ENCODE data around the gene LY86.

LY86 gene

GRCh38 chr6:6685249-6686040, 96.9 kb downstream of the LY86 start:
- peaks cover 18% of the 10 kb centered on the region for H3K36me3 Mint-ChIP-seq
- H3K4me1 Mint-ChIP-seq = peaks cover 87% of the 10 kb centered on the region
- H3K9me3 Mint-ChIP-seq = peaks cover 7% of the 10 kb centered on the region
- H3K4me3 Mint-ChIP-seq = no peak overlapping the region
- H3K27ac Mint-ChIP-seq = no peak overlapping the region
- H3K27me3 Mint-ChIP-seq = no peaks in the 10 kb centered on the region
- CTCF ChIA-PET = interaction anchor here (3.6 kb wide), 1 partner anchor 11 kb away, joined by 20 read pairs; no protein-coding TSS in a partner anchor
- DNase-seq = no peak

GRCh38 chr6:6686176-6686575, 97.7 kb downstream of the LY86 start:
- CTCF ChIA-PET = interaction anchor here (3.6 kb wide), 1 partner anchor 10 kb away, joined by 20 read pairs; no protein-coding TSS in a partner anchor
- H3K4me3 Mint-ChIP-seq = no peak overlapping the region
- H3K27ac Mint-ChIP-seq = no peak overlapping the region
- DNase-seq = no peak
- H3K9me3 Mint-ChIP-seq = peaks cover 13% of the 10 kb centered on the region
- H3K4me1 Mint-ChIP-seq = peaks cover 80% of the 10 kb centered on the region
- H3K27me3 Mint-ChIP-seq = no peaks in the 10 kb centered on the region
- H3K36me3 Mint-ChIP-seq = peaks cover 16% of the 10 kb centered on the region

- CTCF ChIA-PET = no interaction called here
- Mint-ChIP-seq H3K36me3 (peaks cover 16% of the 10 kb centered on the region), H3K4me3 (no peak overlapping the region), H3K9me3 (peaks cover 21% of the 10 kb centered on the region), H3K27me3 (peaks cover 4% of the 10 kb centered on the region), H3K27ac (no peak overlapping the region), H3K4me1 (peaks cover 72% of the 10 kb centered on the region)
- no peak for DNase-seq
Observed at GRCh38 chr6:6686748-6687601, 98.5 kb downstream of the LY86 start.

GRCh38 chr6:6688283-6688682, 99.8 kb downstream of the LY86 start:
- Mint-ChIP-seq H3K9me3 (peaks cover 28% of the 10 kb centered on the region), H3K4me1 (peaks cover 59% of the 10 kb centered on the region), H3K27me3 (peaks cover 5% of the 10 kb centered on the region), H3K4me3 (no peak overlapping the region), H3K27ac (peak overlapping the region; percentile 76), H3K36me3 (peaks cover 19% of the 10 kb centered on the region)
- peak; percentile 27 for DNase-seq
- CTCF ChIA-PET = no interaction called here

GRCh38 chr6:6688951-6689350, 100.4 kb downstream of the LY86 start:
- peaks cover 54% of the 10 kb centered on the region for H3K4me1 Mint-ChIP-seq

GRCh38 chr6:6689400-6690143, 101.1 kb downstream of the LY86 start:
- Mint-ChIP-seq H3K27me3 (peaks cover 12% of the 10 kb centered on the region), H3K36me3 (peaks cover 19% of the 10 kb centered on the region), H3K4me1 (peaks cover 54% of the 10 kb centered on the region), H3K4me3 (no peak overlapping the region), H3K9me3 (peaks cover 28% of the 10 kb centered on the region), H3K27ac (no peak overlapping the region)
- CTCF ChIA-PET = no interaction called here
- no peak for DNase-seq

More at GRCh38 chr6:6688951-6689350, 100.4 kb downstream of the LY86 start:
- H3K4me3 Mint-ChIP-seq = no peak overlapping the region
- H3K27ac Mint-ChIP-seq = no peak overlapping the region
- H3K9me3 Mint-ChIP-seq = peaks cover 28% of the 10 kb centered on the region
- peaks cover 19% of the 10 kb centered on the region for H3K36me3 Mint-ChIP-seq
- peaks cover 5% of the 10 kb centered on the region for H3K27me3 Mint-ChIP-seq
- no peak for DNase-seq
- CTCF ChIA-PET = no interaction called here

GRCh38 chr6:6690144-6690483, 101.6 kb downstream of the LY86 start:
- Mint-ChIP-seq H3K4me3 (no peak overlapping the region), H3K4me1 (peaks cover 54% of the 10 kb centered on the region), H3K9me3 (peaks cover 28% of the 10 kb centered on the region), H3K27me3 (peaks cover 17% of the 10 kb centered on the region), H3K27ac (no peak overlapping the region), H3K36me3 (peaks cover 19% of the 10 kb centered on the region)
- no peak for DNase-seq
- CTCF ChIA-PET = no interaction called here

GRCh38 chr6:6694368-6694780, 105.9 kb downstream of the LY86 start:
- peaks cover 10% of the 10 kb centered on the region for H3K36me3 Mint-ChIP-seq
- DNase-seq = no peak
- peaks cover 31% of the 10 kb centered on the region for H3K27me3 Mint-ChIP-seq
- CTCF ChIA-PET = interaction anchor here (3.4 kb wide), 1 partner anchor 27 kb away, joined by 49 read pairs; no protein-coding TSS in a partner anchor
- H3K4me3 Mint-ChIP-seq = no peak overlapping the region
- H3K4me1 Mint-ChIP-seq = peaks cover 48% of the 10 kb centered on the region
- peak overlapping the region; percentile 72 for H3K27ac Mint-ChIP-seq
- H3K9me3 Mint-ChIP-seq = peaks cover 21% of the 10 kb centered on the region

- no peak for DNase-seq
- Mint-ChIP-seq H3K9me3 (peaks cover 21% of the 10 kb centered on the region), H3K36me3 (peaks cover 10% of the 10 kb centered on the region), H3K27me3 (peaks cover 37% of the 10 kb centered on the region), H3K27ac (peak overlapping the region; percentile 72), H3K4me3 (no peak overlapping the region), H3K4me1 (peaks cover 43% of the 10 kb centered on the region)
- CTCF ChIA-PET = interaction anchor here (0.8 to 3.4 kb wide), 4 partner anchors 18 to 548 kb away, joined by 3 to 49 read pairs (median 4); no protein-coding TSS in a partner anchor
Observed at GRCh38 chr6:6694825-6695624, 106.5 kb downstream of the LY86 start.

GRCh38 chr6:6695625-6696276, 107.2 kb downstream of the LY86 start:
- no peak for DNase-seq
- peaks cover 19% of the 10 kb centered on the region for H3K9me3 Mint-ChIP-seq
- H3K27me3 Mint-ChIP-seq = peaks cover 44% of the 10 kb centered on the region
- CTCF ChIA-PET = interaction anchor here (0.7 to 3.4 kb wide), 16 partner anchors 10 to 566 kb away, joined by 3 to 49 read pairs (median 6); no protein-coding TSS in a partner anchor
- H3K4me1 Mint-ChIP-seq = peaks cover 43% of the 10 kb centered on the region
- H3K4me3 Mint-ChIP-seq = no peak overlapping the region
- no peak overlapping the region for H3K27ac Mint-ChIP-seq
- H3K36me3 Mint-ChIP-seq = peaks cover 9% of the 10 kb centered on the region

GRCh38 chr6:6696867-6697531, 108.5 kb downstream of the LY86 start:
- H3K4me3 Mint-ChIP-seq = no peak overlapping the region
- H3K36me3 Mint-ChIP-seq = peaks cover 6% of the 10 kb centered on the region
- H3K27ac Mint-ChIP-seq = no peak overlapping the region
- H3K27me3 Mint-ChIP-seq = peaks cover 53% of the 10 kb centered on the region
- H3K4me1 Mint-ChIP-seq = peaks cover 49% of the 10 kb centered on the region
- DNase-seq = peak; percentile 61
- peaks cover 7% of the 10 kb centered on the region for H3K9me3 Mint-ChIP-seq
- CTCF ChIA-PET = interaction anchor here (0.6 to 3.4 kb wide), 33 partner anchors 8 to 565 kb away, joined by 3 to 49 read pairs (median 4); no protein-coding TSS in a partner anchor

- peaks cover 51% of the 10 kb centered on the region for H3K4me1 Mint-ChIP-seq
- CTCF ChIA-PET = no interaction called here
- peaks cover 1% of the 10 kb centered on the region for H3K9me3 Mint-ChIP-seq
- no peak overlapping the region for H3K4me3 Mint-ChIP-seq
- peaks cover 2% of the 10 kb centered on the region for H3K36me3 Mint-ChIP-seq
- no peak overlapping the region for H3K27ac Mint-ChIP-seq
- DNase-seq = peak; percentile 33
- peaks cover 53% of the 10 kb centered on the region for H3K27me3 Mint-ChIP-seq
Observed at GRCh38 chr6:6697620-6698019, 109.1 kb downstream of the LY86 start.

All from activated naive CD4-positive, alpha-beta T cell treated with anti-CD3 and anti-CD28 coated beads, Interleukin-2, amount 10 ng/mL, durations not matched to agents 7 days and 5 days (primary cell).